Aortic smooth muscle cell (primary cell): ENCODE data around the gene YPEL4. TPM values are rescaled to one million over a fixed set of nuclear protein-coding genes. Genes with fewer than 3 reads are reported as not detected.

Experiments
- total RNA-seq: library from RNA; depleted of rRNA; stranded (reverse); fragments of >200 nt; gene quantifications from 2 replicates; pipeline ENCODE4 v1.2.3, GENCODE V29; 2014

Gene YPEL4
- 0.79 and 1.4 TPM in 2 replicates for total RNA-seq

GRCh38 chr11:57649826-57650738 is at the start of gene YPEL4:
TSS of gene YPEL4 (minus strand) at chr11:57649912. CDS start at chr11:57647107, 2,805 bp downstream.

GRCh38 chr11:57667736-57668433 is 18.2 kb upstream of the YPEL4 start, which contains the start of gene ZDHHC5:
TSS of gene ZDHHC5 (plus strand) at chr11:57668114. CDS start at chr11:57673091, 4,977 bp downstream.

GRCh38 chr11:57657194-57658022 is 7.7 kb upstream of the YPEL4 start, which contains the start of gene CLP1:
TSS of gene CLP1 (plus strand) at chr11:57657762. CDS start at chr11:57659477, 1,715 bp downstream.

GRCh38 chr11:57597461-57597915 is 52.2 kb downstream of the YPEL4 start, which contains the start of gene SERPING1:
TSS of gene SERPING1 (plus strand) at chr11:57597685. CDS start at chr11:57598271, 586 bp downstream.

Other genes with a start within 250 kb of the YPEL4 start
- 10.3 and 16.4 TPM in 2 replicates for gene SLC43A3, start 222.8 kb downstream of the YPEL4 start, total RNA-seq
- not detected in 2 replicates for gene RTN4RL2, start 189.4 kb downstream of the YPEL4 start, total RNA-seq
- gene SLC43A1, start 134.2 kb downstream of the YPEL4 start, total RNA-seq = 6.2 and 8.3 TPM in 2 replicates
- gene TIMM10, start 119.2 kb downstream of the YPEL4 start, total RNA-seq = 50.9 and 68.6 TPM in 2 replicates
- not detected in 2 replicates for gene SMTNL1, start 112.3 kb downstream of the YPEL4 start, total RNA-seq
- gene UBE2L6, start 82.2 kb downstream of the YPEL4 start, total RNA-seq = 44.3 and 44.8 TPM in 2 replicates
- gene SERPING1, start 52.2 kb downstream of the YPEL4 start, total RNA-seq = 6.3 and 9.5 TPM in 2 replicates
- gene CLP1, start 7.8 kb upstream of the YPEL4 start, total RNA-seq = 11.8 and 14.9 TPM in 2 replicates
- 30.7 and 33.3 TPM in 2 replicates for gene ZDHHC5, start 18.2 kb upstream of the YPEL4 start, total RNA-seq
- 17.5 and 20.9 TPM in 2 replicates for gene MED19, start 62.3 kb upstream of the YPEL4 start, total RNA-seq
- 50.0 and 65.5 TPM in 2 replicates for gene TMX2, start 62.7 kb upstream of the YPEL4 start, total RNA-seq
- 61.3 and 74.1 TPM in 2 replicates for gene SELENOH, start 91.6 kb upstream of the YPEL4 start, total RNA-seq
- gene BTBD18, start 101.9 kb upstream of the YPEL4 start, total RNA-seq = not detected in 2 replicates
- gene CTNND1, start 111.9 kb upstream of the YPEL4 start, total RNA-seq = 94.1 and 118 TPM in 2 replicates